Measurements from ENCODE around the gene FNDC4.

DNA sequence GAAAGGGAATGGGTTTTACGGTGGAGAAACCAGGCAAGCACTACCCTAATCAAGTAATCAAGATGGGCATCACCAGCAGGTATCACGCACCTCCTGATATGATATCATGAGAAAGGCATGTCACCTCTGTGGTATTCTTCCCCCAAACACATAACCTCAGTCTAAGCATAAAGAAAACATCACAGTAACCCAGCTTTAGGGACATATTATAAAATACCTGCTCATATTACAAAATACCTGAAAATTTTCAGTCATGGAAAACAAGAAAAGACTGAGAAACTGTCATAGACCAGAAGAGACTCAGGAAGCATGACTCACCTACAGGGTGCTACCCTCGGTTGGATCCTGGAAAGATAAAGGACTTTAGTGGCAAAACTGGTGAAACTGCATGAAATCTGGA lies 32.2 kb upstream of the FNDC4 start:
- TF ChIP-seq FOXA1 (IDR thresholded peaks at IDR 0.05) (no peak), NR2F2 (IDR thresholded peaks at IDR 0.05) (no peak)
- TF ChIP-seq, protein P1, sequence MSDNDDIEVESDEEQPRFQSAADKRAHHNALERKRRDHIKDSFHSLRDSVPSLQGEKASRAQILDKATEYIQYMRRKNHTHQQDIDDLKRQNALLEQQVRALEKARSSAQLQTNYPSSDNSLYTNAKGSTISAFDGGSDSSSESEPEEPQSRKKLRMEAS (IDR thresholded peaks at IDR 0.05): no peak
